GF-D8 (cell line): ENCODE data around the gene ATIC.
A peak's percentile ranks its signal among the peaks of the same experiment; 100 is the strongest.

Experiments
- DNase-seq: peaks from one replicate; lab custom pipeline; 2025; lab: John Stamatoyannopoulos, UW

The ATIC gene

GRCh38 chr2:215376103-215376780 is 64.4 kb downstream of the ATIC start:
- no peak for DNase-seq

DNA sequence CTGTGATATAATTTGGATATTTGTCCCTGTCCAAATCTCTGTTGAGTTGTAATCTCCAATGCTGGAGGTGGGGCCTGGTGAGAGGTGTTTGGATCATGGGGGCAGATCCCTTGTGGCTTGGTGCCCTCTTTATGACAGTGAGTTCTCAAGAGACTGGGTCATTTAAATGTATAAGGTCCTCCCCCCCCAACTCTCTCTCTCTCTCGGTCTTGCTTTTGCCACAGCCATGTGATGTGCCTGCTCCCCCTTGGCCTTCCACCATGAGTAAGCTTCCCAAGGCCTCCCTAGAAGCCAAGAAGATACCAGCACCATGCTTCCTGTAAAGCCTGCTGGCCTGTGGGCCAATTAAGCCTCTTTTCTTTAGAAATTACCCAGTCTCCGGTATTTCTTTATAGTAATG is 65.4 kb downstream of the ATIC start:
- DNase-seq = no peak

DNA sequence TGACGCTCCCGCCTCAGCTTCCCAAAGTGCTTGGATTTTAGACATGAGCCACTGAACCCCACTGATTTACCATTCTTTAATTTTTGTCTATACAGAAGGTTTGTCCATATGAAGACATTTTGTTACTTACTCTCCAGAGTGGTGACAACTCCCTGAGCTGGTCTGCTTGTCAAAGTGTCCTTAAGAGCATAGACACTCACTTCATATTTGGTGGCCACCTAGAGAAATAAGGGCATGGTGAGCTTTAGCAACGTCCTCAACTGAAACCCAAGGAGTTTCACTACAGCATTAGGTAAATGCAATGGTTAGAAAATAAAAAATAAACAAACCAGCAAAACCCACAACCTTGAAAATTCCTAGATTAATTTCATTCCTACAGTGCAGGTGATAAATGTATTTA is 66.2 kb downstream of the ATIC start:
- no peak for DNase-seq

- DNase-seq = no peak
These were observed 67.2 kb downstream of the ATIC start for GRCh38 chr2:215379039-215379438.

GRCh38 chr2:215379948-215380347 is 68.1 kb downstream of the ATIC start:
- no peak for DNase-seq

DNA sequence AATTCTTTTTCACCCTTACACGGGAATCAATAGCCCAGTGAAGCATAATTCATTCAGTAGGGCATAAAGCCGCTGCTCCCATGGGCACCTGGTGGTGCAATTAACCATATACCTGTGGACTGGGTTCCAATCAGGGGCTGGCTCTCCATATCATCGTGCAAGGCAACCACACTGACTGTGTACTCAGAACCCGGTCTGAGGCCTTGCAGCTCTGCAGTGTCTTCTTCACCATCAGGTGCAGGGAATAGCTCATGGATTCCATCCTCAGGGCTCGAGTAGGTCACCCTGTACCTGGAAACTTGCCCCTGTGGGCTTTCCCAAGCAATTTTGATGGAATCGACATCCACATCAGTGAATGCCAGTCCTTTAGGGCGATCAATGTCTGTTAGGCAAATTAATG is 68.8 kb downstream of the ATIC start:
- no peak for DNase-seq

- DNase-seq = no peak
These were observed 70.2 kb downstream of the ATIC start for GRCh38 chr2:215382011-215382410.

GRCh38 chr2:215382480-215382879 is 70.6 kb downstream of the ATIC start:
- no peak for DNase-seq

DNA sequence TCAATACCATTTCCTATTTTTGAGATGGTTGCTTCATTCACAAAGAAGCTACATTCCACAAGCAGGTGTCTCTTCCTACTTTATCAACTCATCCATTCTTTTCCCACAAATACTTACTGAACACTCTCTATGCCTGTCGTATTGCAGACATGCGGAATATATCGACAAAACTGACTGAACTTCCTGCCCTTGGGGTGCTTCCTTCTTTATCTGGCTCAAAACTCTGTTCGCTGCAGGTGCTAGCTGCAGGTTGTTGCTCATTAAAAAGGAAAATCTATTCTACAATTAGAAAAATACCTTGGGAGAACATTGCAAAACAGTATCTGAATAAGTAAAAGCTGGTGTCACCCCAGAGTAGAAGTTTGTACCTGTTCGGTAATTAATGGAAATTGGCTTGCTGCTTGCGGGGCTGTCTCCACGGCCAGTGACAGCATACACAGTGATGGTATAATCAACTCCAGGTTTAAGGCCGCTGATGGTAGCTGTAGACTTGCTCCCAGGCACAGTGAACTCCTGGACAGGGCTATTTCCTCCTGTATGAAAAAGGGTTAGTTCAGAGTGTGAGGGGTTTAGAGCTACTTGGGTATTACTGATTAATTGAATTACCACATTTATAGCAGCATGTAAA is 71.9 kb downstream of the ATIC start:
- no peak for DNase-seq

DNA sequence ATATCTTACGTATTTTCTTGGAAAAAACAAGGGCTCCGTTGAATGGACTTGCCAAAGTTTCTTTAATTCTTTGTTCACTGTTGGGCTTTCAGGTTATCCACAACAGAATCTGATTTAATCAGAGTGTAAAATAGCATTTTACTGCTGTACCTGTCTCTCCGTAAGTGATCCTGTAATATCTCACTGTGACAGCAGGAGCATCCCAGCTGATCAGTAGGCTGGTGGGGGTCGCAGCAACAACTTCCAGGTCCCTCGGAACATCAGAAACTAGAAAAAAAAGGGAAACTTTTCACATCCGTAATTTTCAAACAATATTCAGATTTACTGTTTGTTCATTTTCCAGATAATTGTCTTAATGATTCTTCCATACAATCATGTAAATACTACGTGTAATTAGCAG is 72.9 kb downstream of the ATIC start:
- no peak for DNase-seq

DNA sequence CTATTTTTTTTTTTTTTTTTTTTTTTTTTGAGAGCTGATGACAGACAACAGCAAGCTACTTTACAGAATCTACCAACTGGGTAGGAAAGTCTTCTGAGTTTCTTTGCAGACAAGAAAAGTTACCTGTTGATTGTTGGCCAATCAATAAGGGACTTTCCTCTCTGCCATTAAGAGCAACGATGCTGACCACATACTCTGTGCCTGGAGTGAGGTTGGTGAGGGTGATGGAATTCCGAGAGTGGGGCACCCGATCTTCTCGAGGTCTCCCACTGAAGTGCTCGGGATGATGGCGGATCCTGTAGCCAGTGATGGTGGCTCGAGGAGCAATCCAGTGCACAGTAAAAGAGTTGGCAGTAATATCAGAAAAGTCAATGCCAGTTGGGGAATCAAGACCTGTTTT is 74.7 kb downstream of the ATIC start:
- no peak for DNase-seq

- DNase-seq = no peak
These were observed 76.3 kb downstream of the ATIC start for GRCh38 chr2:215388002-215388728.

DNA sequence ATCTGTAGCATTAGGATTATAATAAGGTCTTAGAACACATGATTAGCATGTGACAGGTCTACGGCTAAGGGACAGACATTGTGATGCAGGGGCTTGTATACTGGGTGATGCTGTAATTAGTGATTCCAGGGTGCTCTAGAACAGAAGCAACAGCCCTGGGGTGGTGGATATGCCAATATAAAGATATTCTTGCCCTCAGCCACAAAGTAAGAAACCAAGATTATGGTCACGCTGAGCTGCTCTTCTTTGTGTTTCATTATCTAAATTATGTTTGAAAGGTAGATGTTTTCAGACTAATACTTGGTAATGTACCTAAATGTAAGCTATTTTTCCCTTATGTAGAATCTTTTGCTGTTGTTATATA is 78.7 kb downstream of the ATIC start:
- DNase-seq = no peak

DNA sequence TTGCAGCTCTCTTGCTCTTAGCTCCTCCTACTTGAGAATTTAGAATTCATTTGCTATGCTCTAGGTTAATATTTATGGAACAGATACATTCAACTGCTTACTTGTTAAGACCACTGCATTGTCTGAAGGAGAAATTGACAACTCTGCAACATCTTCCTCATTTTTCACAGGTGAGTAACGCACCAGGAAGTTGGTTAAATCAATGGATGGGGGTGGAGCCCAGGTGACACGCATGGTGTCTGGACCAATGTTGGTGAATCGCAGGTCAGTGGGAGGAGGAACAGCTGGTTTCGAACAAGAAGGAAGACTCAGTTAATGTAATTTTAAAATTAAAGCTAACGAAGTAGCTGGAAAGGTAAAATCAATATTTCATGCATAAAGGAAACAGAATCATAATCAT is 79.7 kb downstream of the ATIC start:
- DNase-seq = no peak

- DNase-seq = no peak
These were observed 80.3 kb downstream of the ATIC start for GRCh38 chr2:215392164-215392563.

DNA sequence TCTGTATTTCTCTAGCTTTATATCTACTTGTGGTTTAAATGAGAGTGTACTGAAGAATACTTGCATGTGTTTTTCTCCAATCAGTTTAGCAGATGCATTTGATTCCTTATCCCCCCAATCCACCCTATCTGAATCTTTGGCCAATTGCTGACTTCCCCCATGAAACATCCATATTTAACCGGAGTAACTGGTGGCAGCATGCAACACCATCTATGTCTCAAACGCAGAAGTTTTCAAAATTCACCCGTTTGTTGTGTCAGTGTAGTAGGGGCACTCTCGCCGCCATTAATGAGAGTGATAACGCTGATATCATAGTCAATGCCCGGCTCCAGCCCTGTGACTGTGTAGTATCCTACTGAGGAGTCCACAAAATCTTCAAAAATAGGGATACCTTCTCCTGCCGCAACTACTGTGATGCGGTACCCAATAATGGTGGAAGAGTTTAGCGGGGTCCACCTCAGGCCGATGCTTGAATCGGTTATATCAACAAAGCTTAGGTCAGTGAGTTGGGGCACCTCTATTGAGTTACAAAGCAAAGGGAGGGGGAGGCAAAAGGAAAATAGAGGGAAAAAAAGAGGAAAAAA is 80.9 kb downstream of the ATIC start:
- DNase-seq = no peak

GRCh38 chr2:215394102-215394805 is 82.4 kb downstream of the ATIC start:
- DNase-seq = no peak

GRCh38 chr2:215395687-215396460 is 84.0 kb downstream of the ATIC start:
- no peak for DNase-seq

DNA sequence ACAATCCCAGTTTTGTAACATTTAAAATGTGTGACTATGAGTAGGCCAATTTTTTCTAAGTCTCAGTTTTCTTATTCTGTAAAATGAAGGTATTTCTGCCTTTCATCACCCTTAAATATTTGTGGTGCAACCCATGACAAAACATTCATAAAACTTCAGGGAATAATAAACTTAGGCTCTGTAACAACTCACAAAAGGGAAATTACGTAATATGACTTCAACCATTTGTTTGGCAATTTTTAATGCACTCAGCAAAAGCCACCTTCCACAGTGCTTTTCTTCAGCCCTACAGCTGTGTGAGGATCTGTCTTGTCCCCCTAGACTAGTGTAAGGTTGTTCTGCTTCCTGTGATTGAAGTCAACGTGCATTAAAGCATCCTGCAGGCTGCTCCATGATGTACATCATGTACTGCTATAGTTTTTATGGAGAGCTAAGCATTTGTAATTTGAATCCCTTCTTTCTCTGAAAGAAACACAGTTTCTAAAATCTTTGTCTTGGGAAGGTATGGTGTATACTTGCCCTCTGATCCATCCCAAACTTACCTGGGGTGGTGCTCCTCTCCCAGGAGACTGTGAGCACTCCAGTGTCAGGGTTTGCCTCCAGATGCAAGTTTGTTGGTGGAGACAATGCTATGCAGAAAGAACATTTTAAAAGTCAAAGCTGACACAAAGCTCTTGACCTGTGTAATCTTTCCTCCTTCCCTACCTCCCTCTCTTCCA is 84.9 kb downstream of the ATIC start:
- DNase-seq = peak; percentile 67

DNA sequence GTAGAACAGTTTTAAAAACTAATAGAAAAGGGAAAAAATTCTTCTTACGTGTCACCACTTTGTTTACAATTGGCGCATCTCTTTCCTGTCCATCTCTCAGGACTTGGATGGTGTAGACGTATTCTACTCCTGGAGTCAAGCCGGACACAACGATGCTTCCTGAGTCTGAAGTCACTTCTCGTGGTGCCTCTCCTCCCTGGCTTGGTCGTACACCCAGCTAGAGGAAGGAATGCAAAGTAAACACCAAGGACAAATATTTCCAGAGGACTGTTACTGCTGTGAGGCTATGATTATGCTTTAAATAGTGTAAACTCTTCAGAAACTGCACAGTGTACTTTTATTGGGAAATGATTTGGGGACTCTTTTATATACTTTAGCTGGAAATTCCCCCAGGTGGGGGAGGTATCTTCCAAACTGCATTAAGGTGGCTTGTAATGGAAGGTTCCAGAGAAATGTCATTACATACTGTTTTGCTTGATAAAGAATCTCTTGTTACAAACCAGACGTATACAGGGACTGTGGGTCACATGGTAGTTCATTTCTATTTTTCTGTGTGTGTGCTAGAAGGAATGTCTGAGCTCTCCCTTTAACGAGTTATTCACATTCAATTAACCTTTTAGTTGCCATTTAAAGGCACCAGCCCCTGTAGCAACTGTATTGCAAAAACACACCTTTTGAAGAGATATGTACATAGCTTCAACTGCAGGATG is 85.9 kb downstream of the ATIC start:
- DNase-seq = no peak
